IMR-90 (cell line): ENCODE data around the gene AKR1A1. TPM values are rescaled to one million over a fixed set of nuclear protein-coding genes. Genes with fewer than 3 reads are reported as not detected.

Experiments used
- ATAC-seq: fragments of 200-7000 bp; cut with Tn5 transposase; 2 replicates; pipeline ENCODE4 v1.9.1; 2020; ENCODE audit warnings: low read depth, mild to moderate bottlenecking, moderate library complexity
- BruUV-seq: library from RNA; stranded (reverse); fragments of 400-500 nt; replicated peaks from 2 replicates; lab custom pipeline; 2021; lab: Mats Ljungman, UMichigan
- CTCF ChIA-PET: fragments of 300-600 bp; formaldehyde crosslinking; extraction: SDS; loops from one replicate; lab custom pipeline; 2021; ENCODE audit warnings: antibody characterized with exemption; lab: Yijun Ruan, JAX
- POLR2A ChIA-PET: fragments of 300-600 bp; sonication (Branson Sonifier 250); formaldehyde crosslinking; loops from one replicate; lab custom pipeline; 2022; ENCODE audit warnings: antibody characterized with exemption; ENCODE audit not compliant: unreplicated experiment; lab: Charles Lee
- DNase-seq: peaks from one replicate; pipeline ENCODE4 v3.0.0; 2013
- H2AFZ ChIP-seq: replicated peaks from 2 replicates; pipeline ENCODE3; 2013; ENCODE audit warnings: low read length, mild to moderate bottlenecking; ENCODE audit not compliant: poor library complexity
- H2AK5ac ChIP-seq: 2 replicates; pipeline ENCODE4 v1.6.1; 2013; ENCODE audit warnings: low read depth, low read length, inconsistent platforms
- H2AK9ac ChIP-seq: replicated peaks from 2 replicates; pipeline ENCODE3; 2013; ENCODE audit warnings: mild to moderate bottlenecking, low read depth, low read length, moderate library complexity; ENCODE audit not compliant: poor library complexity
- H2BK120ac ChIP-seq: 2 replicates; pipeline ENCODE4 v1.6.1; 2013; ENCODE audit warnings: low read depth, low read length, inconsistent platforms
- H2BK15ac ChIP-seq: 3 replicates; pipeline ENCODE4 v1.6.1; 2013; ENCODE audit warnings: low read depth, low read length, inconsistent platforms
- H2BK20ac ChIP-seq: 2 replicates; pipeline ENCODE4 v1.6.1; 2013; ENCODE audit warnings: low read depth, mild to moderate bottlenecking, inconsistent platforms, low read length, moderate library complexity
- H2BK5ac ChIP-seq: 2 replicates; pipeline ENCODE4 v1.6.1; 2013; ENCODE audit warnings: mild to moderate bottlenecking, low read depth, low read length, inconsistent platforms; ENCODE audit not compliant: poor library complexity, severe bottlenecking
- H3K14ac ChIP-seq: replicated peaks from 2 replicates; pipeline ENCODE4 v1.6.1; 2013; ENCODE audit warnings: low read depth, low read length, inconsistent platforms
- H3K18ac ChIP-seq: 2 replicates; pipeline ENCODE4 v1.6.1; 2013; ENCODE audit warnings: low read depth, low read length, control low read depth
- H3K23ac ChIP-seq: 2 replicates; pipeline ENCODE4 v1.6.1; 2013; ENCODE audit warnings: low read depth, low read length, inconsistent platforms
- H3K27ac ChIP-seq: 2 replicates; pipeline ENCODE4 v1.5.1; 2013; ENCODE audit warnings: mild to moderate bottlenecking, control low read depth, low read length; ENCODE audit not compliant: insufficient read depth
- H3K27me3 ChIP-seq: 2 replicates; pipeline ENCODE4 v1.6.1; 2013; ENCODE audit warnings: low read length; ENCODE audit not compliant: control insufficient read depth, insufficient read depth
- H3K36me3 ChIP-seq: 2 replicates; pipeline ENCODE4 v1.6.1; 2013; ENCODE audit warnings: low read length, mixed read lengths; ENCODE audit not compliant: control insufficient read depth, insufficient read depth
- H3K4ac ChIP-seq: 2 replicates; pipeline ENCODE4 v1.6.1; 2013; ENCODE audit warnings: low read depth, low read length, inconsistent platforms
- H3K4me1 ChIP-seq: 2 replicates; pipeline ENCODE4 v1.6.1; 2013; ENCODE audit warnings: low read length, mixed read lengths; ENCODE audit not compliant: control insufficient read depth, insufficient read depth
- H3K4me2 ChIP-seq: 2 replicates; pipeline ENCODE4 v1.6.1; 2013; ENCODE audit warnings: low read depth, mild to moderate bottlenecking, control low read depth, low read length, moderate library complexity
- H3K4me3 ChIP-seq: 2 replicates; pipeline ENCODE4 v1.5.1; 2013; ENCODE audit warnings: low read depth, mild to moderate bottlenecking, control low read depth, low read length, moderate library complexity; ENCODE audit not compliant: insufficient read depth
- H3K56ac ChIP-seq: 2 replicates; pipeline ENCODE4 v1.6.1; 2013; ENCODE audit warnings: low read length, inconsistent platforms; ENCODE audit not compliant: insufficient read depth; ENCODE audit errors: extremely low read depth
- H3K79me1 ChIP-seq, 2 experiments: 2 replicates each; pipeline ENCODE4 v1.6.1; 2013; ENCODE audit warnings: low read length in 2 of 2, inconsistent platforms in 1 of 2, low read depth in 1 of 2
- H3K9ac ChIP-seq: 2 replicates; pipeline ENCODE4 v1.6.1; 2013; ENCODE audit warnings: low read depth, low read length, control low read depth
- H3K9me1 ChIP-seq: 2 replicates; pipeline ENCODE4 v1.6.1; 2013; ENCODE audit warnings: low read length, inconsistent platforms; ENCODE audit not compliant: insufficient read depth
- H3K9me3 ChIP-seq: 2 replicates; pipeline ENCODE4 v1.6.1; 2013; ENCODE audit warnings: low read length; ENCODE audit not compliant: control insufficient read depth, insufficient read depth
- H4K20me1 ChIP-seq: 2 replicates; pipeline ENCODE4 v1.6.1; 2013; ENCODE audit warnings: low read length, inconsistent platforms; ENCODE audit not compliant: insufficient read depth
- H4K5ac ChIP-seq: 2 replicates; pipeline ENCODE4 v1.6.1; 2013; ENCODE audit warnings: mild to moderate bottlenecking, low read depth, low read length, control low read depth
- H4K8ac ChIP-seq, 2 experiments: 2 replicates each; pipeline ENCODE4 v1.6.1; 2013; ENCODE audit warnings: low read depth in 2 of 2, low read length in 2 of 2, control low read depth in 1 of 2, inconsistent platforms in 1 of 2
- H4K91ac ChIP-seq: 2 replicates; pipeline ENCODE4 v1.6.1; 2013; ENCODE audit warnings: low read depth, low read length, inconsistent platforms; ENCODE audit not compliant: insufficient read depth
- BHLHE40 ChIP-seq: fragments of 150-350 bp; IDR thresholded peaks from 2 replicates; pipeline ENCODE4 v1.6.1; 2016; ENCODE audit warnings: mild to moderate bottlenecking, low read depth, low read length
- CEBPB ChIP-seq: IDR thresholded peaks from 2 replicates; pipeline ENCODE4 v1.6.1; 2012; ENCODE audit warnings: low read depth, low read length, improper control_type of control experiment
- CHD1 ChIP-seq: IDR thresholded peaks from 2 replicates; pipeline ENCODE4 v1.6.1; 2012; ENCODE audit warnings: low read depth, low read length, improper control_type of control experiment
- CTCF ChIP-seq: conservative IDR thresholded peaks from 2 replicates; pipeline ENCODE4 v1.5.1; 2012; ENCODE audit warnings: mild to moderate bottlenecking, low read depth, low read length, improper control_type of control experiment
- ELK1 ChIP-seq: fragments of 150-350 bp; IDR thresholded peaks from 2 replicates; pipeline ENCODE4 v1.6.1; 2016; ENCODE audit warnings: low read depth, mild to moderate bottlenecking, low read length, moderate library complexity, borderline replicate concordance
- FOS ChIP-seq: fragments of 150-350 bp; IDR thresholded peaks from 2 replicates; pipeline ENCODE4 v1.6.1; 2016; ENCODE audit warnings: low read depth, low read length
- MAFK ChIP-seq: IDR thresholded peaks from 2 replicates; pipeline ENCODE4 v1.6.1; 2012; ENCODE audit warnings: low read depth, low read length, improper control_type of control experiment
- MAZ ChIP-seq: IDR thresholded peaks from 2 replicates; pipeline ENCODE4 v1.6.1; 2012; ENCODE audit warnings: low read depth, mild to moderate bottlenecking, low read length, improper control_type of control experiment, moderate library complexity, borderline replicate concordance
- MXI1 ChIP-seq: IDR thresholded peaks from 2 replicates; pipeline ENCODE4 v1.6.1; 2012; ENCODE audit warnings: low read depth, mild to moderate bottlenecking, low read length, moderate library complexity, borderline replicate concordance
- NFE2L2 ChIP-seq: fragments of 150-350 bp; IDR thresholded peaks from 2 replicates; pipeline ENCODE4 v1.6.1; 2016; ENCODE audit warnings: low read depth, mild to moderate bottlenecking, low read length
- POLR2A ChIP-seq: IDR thresholded peaks from 2 replicates; pipeline ENCODE4 v1.6.1; 2012; ENCODE audit warnings: mild to moderate bottlenecking, low read depth, low read length
- RAD21 ChIP-seq: IDR thresholded peaks from 2 replicates; pipeline ENCODE4 v1.6.1; 2012; ENCODE audit warnings: low read length, improper control_type of control experiment
- RCOR1 ChIP-seq: IDR thresholded peaks from 2 replicates; pipeline ENCODE4 v1.6.1; 2012; ENCODE audit warnings: mild to moderate bottlenecking, low read length, improper control_type of control experiment; ENCODE audit not compliant: insufficient replicate concordance
- RFX5 ChIP-seq: IDR thresholded peaks from 2 replicates; pipeline ENCODE4 v1.8.0; 2012; ENCODE audit warnings: low read depth, mild to moderate bottlenecking, low read length, moderate library complexity
- USF2 ChIP-seq: fragments of 150-350 bp; IDR thresholded peaks from 2 replicates; pipeline ENCODE4 v1.6.1; 2017; ENCODE audit warnings: mild to moderate bottlenecking, antibody characterized with exemption, low read length, low read depth
- WGBS, 2 experiments: methylation state at CpG; one replicate each; pipeline versions ENCODE4 v1.1.5 to v1.1.7; 2013; ENCODE audit warnings: missing lambda C conversion rate in 2 of 2; ENCODE audit not compliant: insufficient read length in 1 of 2; ENCODE audit errors: extremely low coverage in 2 of 2; 5-methylcytosine and 5-hydroxymethylcytosine counted together
- dilution Hi-C: fragments of 300-500 bp; cut with HindIII; formaldehyde crosslinking; loops from one replicate; pipeline ENCODE4 v1.14.3; 2018; ENCODE audit warnings: low sequenced_read_pairs; ENCODE audit not compliant: unreplicated experiment
- in situ Hi-C: fragments of 300-500 bp; cut with MboI; formaldehyde crosslinking; loops from 3 replicates; pipeline ENCODE4 v1.14.3; 2019; ENCODE audit warnings: low sequenced_read_pairs, inconsistent platforms, mixed read lengths
- intact Hi-C: fragments of 100-400 bp; cut with micrococcal nuclease; formaldehyde crosslinking; loops from 2 replicates; pipeline ENCODE4 v1.10.0; 2022
- polyA plus RNA-seq, 3 experiments: library from polyadenylated mRNA; depleted of rRNA; stranded (reverse); fragments of >200 nt; gene quantifications; 2 replicates each; pipeline ENCODE4 v1.2.3, GENCODE V29; 2012; ENCODE audit warnings: low replicate concordance in 1 of 3
- total RNA-seq: library from RNA; depleted of rRNA; stranded (reverse); fragments of >200 nt; gene quantifications from 2 replicates; pipeline ENCODE4 v1.2.3, GENCODE V29; 2012

AKR1A1 gene
- total and polyA plus RNA-seq, 2 of the 4 experiments (the other 2 are of a cell fraction): 141 to 151 TPM

GRCh38 chr1:45619149-45619921, 68.7 kb downstream of the AKR1A1 start:
- H3K4ac ChIP-seq: no peak overlapping the region
- H2AFZ ChIP-seq: no peak overlapping the region
- H3K79me1 ChIP-seq: peaks cover 3 to 9% of the 10 kb centered on the region in 2 experiments; a peak in 1 of 4 replicates
- in situ Hi-C loops (no loop called here), dilution Hi-C loops (no loop called here), intact Hi-C loops (no loop called here)
- ChIA-PET CTCF (no interaction called here), POLR2A (interaction anchor here (0.7 kb wide), 1 partner anchor 1103 kb away, joined by 4 read pairs; no protein-coding TSS in a partner anchor)
- no peak for DNase-seq
- H3K27me3 ChIP-seq: no peaks in the 10 kb centered on the region
- no peaks in the 10 kb centered on the region for H3K9me3 ChIP-seq
- no peak overlapping the region for H2BK120ac ChIP-seq
- H4K20me1 ChIP-seq: peaks cover 5% of the 10 kb centered on the region; the same call in 1 of the 2 replicates
- no peak overlapping the region for H3K4me3 ChIP-seq
- no peak overlapping the region for H3K27ac ChIP-seq
- H4K5ac ChIP-seq: no peak overlapping the region
- H2AK5ac ChIP-seq: no peak overlapping the region
- no peak overlapping the region for H3K56ac ChIP-seq
- H2BK20ac ChIP-seq: no peak overlapping the region
- H2AK9ac ChIP-seq: no peak overlapping the region
- H2BK5ac ChIP-seq: no peak overlapping the region
- H3K14ac ChIP-seq: no peak overlapping the region
- H3K23ac ChIP-seq: no peak overlapping the region
- no TSS peak for BruUV-seq
- H3K9ac ChIP-seq: no peak overlapping the region
- H3K4me1 ChIP-seq: no peaks in the 10 kb centered on the region; the same call in 1 of the 2 replicates
- TF ChIP-seq ELK1 (no peak), RCOR1 (no peak), USF2 (no peak), MAFK (no peak), POLR2A (no peak), CEBPB (no peak), FOS (no peak), CTCF (no peak), MXI1 (no peak), RAD21 (no peak), CHD1 (no peak), RFX5 (no peak), NFE2L2 (no peak), BHLHE40 (no peak), MAZ (no peak)
- H3K9me1 ChIP-seq: peaks cover 6% of the 10 kb centered on the region; the same call in 1 of the 2 replicates
- H4K8ac ChIP-seq: no peak overlapping the region
- H4K91ac ChIP-seq: no peak overlapping the region
- H3K36me3 ChIP-seq: peaks cover 44% of the 10 kb centered on the region
- ATAC-seq: no peak
- no peak overlapping the region for H3K4me2 ChIP-seq
- H2BK15ac ChIP-seq: no peak overlapping the region
- H3K18ac ChIP-seq: no peak overlapping the region
- WGBS, 2 experiments: 88% methylated on average over 3 of the region's 8 CpGs; no CpG with 5 or more reads in 1 of the 2 experiments
